Kidney glomerular epithelial cell (primary cell): ENCODE data around the gene MYOG.

Experiments
- DNase-seq: peaks from one replicate; lab custom pipeline; 2025; lab: John Stamatoyannopoulos, UW

MYOG gene

GRCh38 chr1:203072002-203072602 lies 13.7 kb downstream of the MYOG start:
- DNase-seq = no peak

GRCh38 chr1:203069030-203069747 lies 16.6 kb downstream of the MYOG start:
- no peak for DNase-seq

- no peak for DNase-seq
Measured at GRCh38 chr1:203066965-203067364, 18.8 kb downstream of the MYOG start.

GRCh38 chr1:203065986-203066385 lies 19.8 kb downstream of the MYOG start:
- no peak for DNase-seq

DNA sequence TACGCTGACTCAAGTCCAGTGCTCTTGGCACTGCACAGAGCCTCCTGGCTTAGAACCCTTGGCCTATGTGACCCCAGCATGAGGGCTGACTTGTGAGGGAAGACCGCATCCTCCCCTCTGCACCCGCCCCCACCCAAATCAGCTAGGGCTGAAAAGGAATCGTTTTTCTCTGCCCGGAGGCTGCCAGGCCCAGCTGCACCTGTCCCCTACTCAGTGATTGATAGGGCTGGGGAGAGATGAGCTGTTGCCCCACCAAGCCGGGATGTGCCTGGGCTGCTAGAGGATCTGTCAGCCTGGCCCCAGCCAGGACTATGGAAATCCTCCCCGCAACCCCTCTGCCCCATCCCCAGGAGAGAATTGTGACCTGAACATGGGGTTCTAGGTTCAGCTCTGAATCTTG lies 20.6 kb downstream of the MYOG start:
- DNase-seq = no peak

GRCh38 chr1:203063287-203063686 lies 22.5 kb downstream of the MYOG start:
- DNase-seq = no peak

GRCh38 chr1:203060115-203060514 lies 25.7 kb downstream of the MYOG start:
- DNase-seq = no peak

DNA sequence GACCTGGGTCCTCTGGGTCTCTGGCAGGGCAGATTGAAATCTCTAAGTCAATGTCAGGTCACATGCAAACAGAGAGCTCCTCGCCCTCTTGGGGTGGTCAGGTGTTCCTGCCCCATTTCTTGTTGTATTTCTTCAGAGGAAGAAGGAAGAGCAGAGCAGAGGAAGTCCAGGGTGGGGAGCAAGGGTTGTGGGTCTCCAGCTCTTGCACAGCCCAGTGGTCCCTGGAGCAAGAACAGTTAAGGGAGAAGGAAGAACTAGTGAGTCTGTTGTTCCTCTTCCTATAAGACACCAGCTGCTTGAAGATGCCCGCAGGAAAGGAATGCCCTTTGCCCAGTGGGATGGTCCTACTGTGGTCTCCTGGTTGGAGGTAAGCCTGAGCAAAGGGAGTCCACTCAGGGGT lies 26.3 kb downstream of the MYOG start:
- DNase-seq = no peak

DNA sequence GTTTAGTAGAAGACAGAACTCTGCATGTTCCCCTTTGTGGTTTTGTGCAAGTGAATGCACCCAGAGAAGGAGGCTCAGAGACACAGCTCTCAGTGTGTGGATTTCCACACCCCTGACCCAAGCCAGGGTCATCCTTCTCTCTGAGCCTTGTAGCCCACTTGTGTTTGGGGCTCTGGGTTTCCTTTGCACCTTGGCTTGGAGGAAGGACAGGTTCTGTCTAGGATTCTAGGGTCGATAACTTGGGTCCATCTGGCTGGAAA lies 27.2 kb downstream of the MYOG start:
- no peak for DNase-seq

DNA sequence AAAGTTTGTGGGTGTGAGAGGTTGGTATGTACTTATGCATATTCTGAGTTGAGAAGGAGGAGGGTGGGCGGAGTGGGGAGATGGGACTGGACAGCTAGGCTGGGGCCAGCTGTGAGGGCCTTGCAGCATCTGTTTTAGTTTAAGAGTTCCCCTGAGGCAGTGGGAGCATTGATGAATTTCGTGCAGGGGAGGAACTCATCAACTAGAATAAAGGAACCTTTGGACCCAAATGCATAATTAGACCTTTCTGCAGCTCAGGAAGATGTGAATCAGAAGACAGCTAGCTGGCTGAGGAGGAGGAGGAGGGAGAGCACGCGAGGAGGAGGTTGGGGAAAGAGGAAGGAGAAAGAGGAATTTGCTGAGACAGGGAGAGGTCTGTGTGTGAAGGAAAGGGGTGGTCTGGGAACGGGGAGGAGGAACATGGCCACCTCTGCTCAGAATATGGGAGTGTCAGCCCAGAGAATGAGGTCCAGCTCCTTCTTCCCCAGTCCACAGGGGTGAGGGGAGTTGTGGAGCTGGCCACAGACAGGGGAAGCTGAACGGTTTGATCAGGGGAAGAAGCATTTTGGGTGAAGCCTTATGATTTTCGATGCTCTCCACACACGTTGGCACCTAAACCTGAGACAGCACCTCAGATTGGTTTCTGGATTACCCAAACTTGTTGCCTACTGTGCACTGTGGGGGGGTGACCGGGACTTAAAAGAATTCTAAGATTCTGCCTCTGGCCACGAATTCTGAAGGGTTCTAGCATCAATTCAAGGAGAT lies 27.7 kb downstream of the MYOG start:
- DNase-seq = no peak

GRCh38 chr1:203056516-203056915 lies 29.3 kb downstream of the MYOG start:
- DNase-seq = no peak

DNA sequence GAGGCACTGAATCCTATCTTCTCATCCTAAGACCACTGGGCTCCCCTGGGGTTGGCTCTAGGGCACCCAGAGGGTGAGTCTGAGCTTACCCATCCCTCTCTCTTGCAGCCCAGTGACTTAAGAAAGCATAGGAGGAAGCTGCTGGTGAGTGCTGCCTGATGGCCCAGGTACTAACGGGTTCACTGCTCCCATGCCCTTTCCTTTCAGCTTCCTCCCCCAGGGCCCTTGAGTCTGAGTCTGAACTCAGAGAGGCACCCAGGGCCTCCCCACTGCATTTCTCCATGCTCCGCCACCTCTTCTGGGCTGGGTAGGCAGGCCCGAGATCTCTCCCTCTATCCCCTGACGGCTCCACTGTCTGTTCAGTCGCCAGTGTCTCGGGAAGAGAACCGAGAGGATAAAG lies 29.8 kb downstream of the MYOG start:
- DNase-seq = peak; percentile 38

DNA sequence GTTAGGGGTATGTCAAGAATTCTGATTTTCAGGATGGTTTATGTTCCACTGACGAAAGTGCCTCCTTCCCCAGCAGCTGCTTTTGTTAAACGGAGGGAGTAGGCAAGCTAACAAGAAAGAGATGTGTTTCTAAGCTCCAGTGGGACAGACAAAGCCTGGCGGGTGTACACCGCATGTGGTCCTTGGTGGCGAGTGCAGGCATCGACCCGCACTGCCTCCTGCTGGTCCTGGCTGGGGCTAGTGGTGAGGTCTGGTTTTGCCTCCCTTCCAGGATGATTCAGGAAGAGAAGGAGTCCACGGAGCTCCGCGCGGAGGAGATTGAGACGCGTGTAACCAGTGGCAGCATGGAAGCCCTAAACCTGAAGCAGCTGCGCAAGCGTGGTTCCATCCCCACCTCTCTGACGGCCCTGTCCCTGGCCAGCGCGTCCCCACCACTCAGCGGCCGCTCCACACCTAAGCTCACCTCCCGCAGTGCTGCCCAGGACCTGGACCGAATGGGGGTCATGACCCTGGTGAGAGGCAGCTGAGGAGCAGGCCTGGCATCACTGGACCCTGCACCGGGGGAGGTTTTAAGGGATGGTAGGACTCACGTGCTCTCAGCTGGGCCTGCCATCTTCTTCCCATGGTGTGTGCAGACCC lies 30.5 kb downstream of the MYOG start:
- no peak for DNase-seq

GRCh38 chr1:203054642-203055041 lies 31.2 kb downstream of the MYOG start:
- no peak for DNase-seq

DNA sequence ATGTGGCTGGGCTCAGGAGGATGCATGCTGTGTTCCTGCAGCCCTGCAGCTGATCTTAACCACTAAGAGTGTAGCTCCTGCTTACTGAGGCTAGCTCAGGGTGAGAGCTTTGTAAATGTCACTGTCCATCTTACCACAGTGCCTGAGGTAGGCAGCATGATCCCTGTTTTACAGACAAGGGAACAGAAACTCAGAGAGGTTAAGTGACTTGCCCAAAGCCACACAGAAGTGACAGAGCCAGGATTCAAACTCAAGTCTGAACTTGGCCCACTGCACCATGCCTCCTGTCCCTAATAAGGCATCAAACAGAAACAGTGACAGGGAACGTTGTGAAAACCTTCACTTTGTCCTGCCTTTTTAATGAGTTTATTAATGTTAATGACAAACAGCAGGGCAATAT lies 31.6 kb downstream of the MYOG start:
- no peak for DNase-seq

DNA sequence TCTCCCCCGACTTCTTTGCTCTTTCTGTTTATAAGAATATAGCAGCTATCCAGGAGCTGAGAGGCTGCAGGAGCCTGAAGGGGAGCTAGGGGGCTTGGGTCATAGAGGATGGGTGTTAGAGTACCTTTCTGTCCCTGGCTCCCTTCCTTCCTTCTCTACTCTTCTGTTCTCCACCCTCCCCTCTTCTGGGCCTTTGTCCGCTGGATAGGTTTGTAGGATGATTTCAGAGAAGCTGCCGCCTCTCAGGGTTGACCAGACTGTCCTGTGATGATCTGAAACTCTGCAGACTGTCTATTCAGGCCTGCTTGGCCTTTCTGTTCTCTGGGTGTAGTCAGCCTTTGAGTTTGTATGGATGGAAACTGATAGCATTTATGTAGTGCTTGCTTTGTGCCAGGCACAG lies 33.2 kb downstream of the MYOG start:
- no peak for DNase-seq

DNA sequence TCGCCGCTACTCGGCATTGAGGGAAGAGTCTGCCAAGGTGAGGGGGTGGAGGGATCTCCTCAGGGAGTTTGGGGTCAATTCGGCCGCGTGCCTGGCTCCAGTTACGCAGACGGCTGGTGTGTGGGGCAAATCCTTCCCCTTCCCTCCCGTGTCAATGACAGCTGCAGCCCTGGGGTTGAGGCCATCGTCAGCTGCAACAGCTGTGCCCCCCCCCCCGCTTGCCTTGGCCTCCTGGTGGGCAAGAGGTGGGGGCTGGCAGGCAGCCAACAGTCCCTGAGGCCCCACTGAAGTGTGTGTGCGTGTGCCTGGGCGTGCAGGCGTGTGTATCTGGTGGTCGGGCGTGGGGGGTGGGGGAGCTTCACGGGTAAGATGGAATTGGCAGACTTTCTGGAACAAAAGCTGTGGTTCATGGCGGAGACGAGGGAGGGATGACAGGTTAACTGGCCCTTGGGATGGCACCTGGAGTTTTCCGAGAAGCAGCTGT lies 33.9 kb downstream of the MYOG start:
- no peak for DNase-seq

DNA sequence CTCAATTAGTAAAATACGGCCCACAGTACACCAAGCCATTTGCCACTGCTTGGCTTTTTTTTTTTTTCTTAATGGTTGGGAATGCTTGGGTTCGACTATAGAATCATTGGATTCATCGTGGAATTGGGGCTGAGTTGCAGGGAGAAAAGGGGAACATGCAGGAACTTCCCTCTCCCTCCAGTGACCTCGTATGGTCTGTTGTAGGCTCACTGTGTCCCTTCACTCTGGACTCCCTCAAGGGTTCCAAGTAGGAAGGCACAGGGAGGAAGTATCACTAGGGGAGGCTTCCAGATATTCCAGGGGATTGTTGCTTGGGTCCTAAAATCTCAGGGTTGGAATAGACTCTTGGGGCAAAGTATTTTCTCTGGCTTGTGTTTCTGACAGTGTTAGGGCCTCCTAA lies 35.0 kb downstream of the MYOG start:
- no peak for DNase-seq

DNA sequence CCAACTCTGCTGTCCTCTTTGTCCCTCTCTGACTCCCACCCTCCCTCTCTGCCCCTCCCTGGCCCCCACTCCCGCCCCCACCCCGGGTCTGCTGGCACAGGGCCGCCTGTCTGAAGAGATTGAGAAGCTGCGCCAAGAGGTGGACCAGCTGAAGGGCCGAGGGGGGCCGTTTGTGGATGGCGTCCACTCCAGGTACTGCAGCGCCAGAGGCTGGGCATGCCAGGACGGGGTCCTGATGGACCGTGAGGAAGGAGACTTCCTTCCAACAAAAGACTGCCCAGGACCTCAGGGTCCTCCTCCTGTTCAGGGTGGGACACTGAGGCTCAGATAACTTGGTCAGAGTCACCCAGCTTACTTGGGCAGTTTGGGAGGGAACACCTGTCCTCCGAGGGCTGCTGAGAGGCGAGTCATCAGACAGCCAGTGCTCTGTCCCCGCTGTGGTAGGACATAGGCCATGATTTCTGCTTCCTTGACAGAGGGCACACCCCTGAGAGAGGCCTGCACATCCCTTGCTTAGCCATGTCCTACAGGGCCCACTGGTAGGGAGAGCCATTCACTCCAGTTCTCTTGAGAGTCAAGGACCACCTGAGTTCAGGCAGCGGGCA lies 36.1 kb downstream of the MYOG start:
- DNase-seq = no peak

DNA sequence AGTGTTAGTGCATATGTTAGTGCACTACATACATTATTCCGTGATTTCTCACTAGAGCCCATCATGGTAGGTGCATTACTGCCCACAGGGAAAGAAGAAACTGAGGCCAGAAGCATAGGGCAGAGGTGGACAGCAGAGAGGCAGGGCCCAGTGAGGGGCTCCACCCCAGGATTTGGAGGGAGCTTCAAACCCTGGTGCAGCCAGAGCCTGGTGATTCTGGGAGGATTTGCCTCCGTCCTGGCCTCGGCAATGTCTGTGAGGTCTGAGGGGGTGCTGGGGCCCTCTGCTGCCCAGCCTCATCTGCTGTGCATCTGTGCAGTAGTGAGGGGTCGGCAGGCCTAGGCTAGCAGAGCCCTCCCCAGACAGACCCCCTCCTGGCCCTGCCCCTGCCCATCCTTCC lies 36.7 kb downstream of the MYOG start:
- no peak for DNase-seq

DNA sequence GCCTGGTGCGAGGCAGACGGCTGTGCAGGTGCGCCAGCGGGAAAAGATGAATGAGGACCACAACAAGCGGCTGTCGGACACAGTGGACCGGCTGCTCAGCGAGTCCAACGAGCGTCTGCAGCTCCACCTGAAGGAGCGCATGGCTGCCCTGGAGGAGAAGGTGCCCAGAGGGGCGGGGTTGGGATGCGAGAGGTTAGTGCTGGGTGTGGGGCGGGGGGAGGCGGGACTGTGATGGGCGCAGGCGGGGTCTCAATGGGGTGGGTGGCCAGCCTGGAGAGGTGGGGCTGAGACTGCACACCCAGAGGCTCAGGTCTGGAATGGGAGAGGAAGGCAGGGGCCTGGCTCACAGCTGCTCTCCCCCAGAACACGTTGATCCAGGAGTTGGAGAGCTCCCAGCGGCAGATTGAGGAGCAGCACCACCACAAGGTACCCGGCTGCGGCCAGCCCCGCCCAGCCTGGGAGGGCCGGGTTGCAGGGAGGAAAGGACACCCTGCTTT lies 37.2 kb downstream of the MYOG start:
- no peak for DNase-seq

DNA sequence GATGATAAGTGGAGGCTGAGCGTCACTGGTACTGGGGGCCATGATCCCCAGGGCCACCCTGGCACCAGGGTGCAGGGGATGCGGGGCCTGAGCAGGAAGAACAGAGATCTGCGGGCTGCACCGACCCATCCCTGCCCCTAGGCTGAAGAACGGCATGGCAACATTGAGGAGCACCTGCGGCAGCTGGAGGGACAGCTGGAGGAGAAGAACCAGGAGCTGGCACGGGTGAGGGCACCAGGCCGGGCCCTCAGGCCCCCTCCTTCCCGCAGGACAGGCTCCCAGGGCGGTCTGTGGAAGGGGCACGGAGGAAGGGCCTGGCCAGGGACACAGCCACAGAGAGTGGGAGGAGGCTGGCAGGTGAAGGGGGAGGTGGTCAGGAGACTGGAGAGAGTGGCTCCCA lies 37.7 kb downstream of the MYOG start:
- DNase-seq = no peak
